Measurements from ENCODE around the gene RPL31.

RPL31 gene

DNA sequence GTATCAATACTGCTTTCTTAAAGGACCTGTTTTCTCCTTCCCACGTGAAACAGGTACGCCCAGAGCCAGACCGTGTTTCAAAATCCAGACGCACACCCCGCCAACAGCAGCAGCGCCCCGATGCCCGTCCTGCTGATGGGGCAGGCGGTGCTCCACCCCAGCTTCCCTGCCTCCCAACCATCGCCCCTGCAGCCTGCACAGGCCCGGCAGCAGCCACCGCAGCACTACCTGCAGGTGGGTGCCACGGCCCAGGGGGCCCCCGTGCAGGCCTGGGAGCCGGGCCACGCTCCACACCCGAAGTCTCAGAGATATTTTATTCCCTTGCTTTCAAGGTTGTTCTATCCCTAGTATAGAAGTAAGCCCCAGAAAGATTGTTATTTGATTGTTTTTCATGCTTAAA lies 8.8 kb upstream of the RPL31 start:
- DNase-seq (ENCODE audit: low read depth in 2 of 2), result no peak

GRCh38 chr2:100995309-100996075 lies 6.6 kb upstream of the RPL31 start:
- DNase-seq (ENCODE audit: low read depth in 2 of 2), result no peak

GRCh38 chr2:100997509-100998234 lies 4.4 kb upstream of the RPL31 start:
- DNase-seq (ENCODE audit: low read depth in 2 of 2), result no peak

DNA sequence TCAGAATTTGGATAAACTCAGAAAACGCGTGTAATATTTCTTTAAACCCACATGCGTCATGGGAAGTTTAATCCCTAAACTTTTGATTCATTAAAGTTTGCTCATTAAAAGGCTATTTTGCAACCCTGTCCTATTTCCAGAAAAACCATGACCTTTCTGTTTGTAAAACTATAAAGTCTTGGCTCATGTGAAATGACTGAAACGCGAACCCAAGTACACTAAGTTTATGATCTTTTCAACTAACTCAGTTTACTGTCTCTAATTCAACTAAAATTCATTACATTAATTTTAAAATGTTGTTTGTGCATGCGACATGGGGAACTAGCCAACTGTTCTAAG lies 3.9 kb upstream of the RPL31 start:
- no peak for DNase-seq (ENCODE audit: low read depth in 2 of 2)

DNA sequence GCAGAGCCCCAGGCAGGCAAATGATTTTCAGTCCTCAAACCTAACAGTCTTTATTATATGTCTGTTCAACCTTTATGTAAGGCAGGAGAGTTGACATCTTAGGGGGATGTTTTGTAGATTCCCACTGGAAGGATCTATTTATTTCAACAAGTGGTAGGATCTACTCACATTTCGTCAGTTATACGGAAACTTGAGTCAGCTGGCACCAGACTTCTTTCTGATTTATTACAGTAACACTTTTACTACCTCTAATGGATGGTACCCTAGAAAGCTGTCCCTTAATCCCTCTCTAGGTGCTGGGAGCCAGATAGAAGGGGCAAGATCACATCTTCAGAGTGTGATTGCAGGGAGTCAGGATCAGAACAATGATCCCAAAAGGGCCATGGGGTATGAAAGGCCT lies 2.1 kb upstream of the RPL31 start:
- no peak for DNase-seq (ENCODE audit: low read depth in 2 of 2)

GRCh38 chr2:101002562-101003277 lies 631 bp downstream of the RPL31 start:
- DNase-seq (ENCODE audit: low read depth in 2 of 2), result no peak

- no peak for DNase-seq (ENCODE audit: low read depth in 2 of 2)
Measured at GRCh38 chr2:101003278-101003775, 1.2 kb downstream of the RPL31 start.

GRCh38 chr2:101004620-101005325 lies 2.7 kb downstream of the RPL31 start:
- no peak for DNase-seq (ENCODE audit: low read depth in 2 of 2)

DNA sequence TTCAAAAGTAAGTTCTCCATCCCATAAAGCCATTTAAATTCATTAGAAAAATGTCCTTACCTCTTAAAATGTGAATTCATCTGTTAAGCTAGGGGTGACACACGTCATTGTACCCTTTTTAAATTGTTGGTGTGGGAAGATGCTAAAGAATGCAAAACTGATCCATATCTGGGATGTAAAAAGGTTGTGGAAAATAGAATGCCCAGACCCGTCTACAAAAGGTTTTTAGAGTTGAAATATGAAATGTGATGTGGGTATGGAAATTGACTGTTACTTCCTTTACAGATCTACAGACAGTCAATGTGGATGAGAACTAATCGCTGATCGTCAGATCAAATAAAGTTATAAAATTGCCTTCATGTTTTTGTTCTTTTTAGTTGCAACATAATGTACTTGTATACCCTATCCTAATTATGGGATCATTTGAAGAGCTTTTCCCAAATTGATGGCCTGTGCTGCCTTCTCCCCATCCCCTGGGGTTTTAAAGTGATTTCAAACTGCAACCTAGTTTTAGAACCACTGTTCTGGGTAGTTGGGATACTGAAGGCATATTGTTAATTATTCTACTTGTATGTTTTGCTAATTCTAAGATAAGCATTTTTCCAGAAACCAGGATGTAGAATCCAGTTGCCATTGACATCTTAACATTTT lies 4.1 kb downstream of the RPL31 start:
- no peak for DNase-seq (ENCODE audit: low read depth in 2 of 2)

DNA sequence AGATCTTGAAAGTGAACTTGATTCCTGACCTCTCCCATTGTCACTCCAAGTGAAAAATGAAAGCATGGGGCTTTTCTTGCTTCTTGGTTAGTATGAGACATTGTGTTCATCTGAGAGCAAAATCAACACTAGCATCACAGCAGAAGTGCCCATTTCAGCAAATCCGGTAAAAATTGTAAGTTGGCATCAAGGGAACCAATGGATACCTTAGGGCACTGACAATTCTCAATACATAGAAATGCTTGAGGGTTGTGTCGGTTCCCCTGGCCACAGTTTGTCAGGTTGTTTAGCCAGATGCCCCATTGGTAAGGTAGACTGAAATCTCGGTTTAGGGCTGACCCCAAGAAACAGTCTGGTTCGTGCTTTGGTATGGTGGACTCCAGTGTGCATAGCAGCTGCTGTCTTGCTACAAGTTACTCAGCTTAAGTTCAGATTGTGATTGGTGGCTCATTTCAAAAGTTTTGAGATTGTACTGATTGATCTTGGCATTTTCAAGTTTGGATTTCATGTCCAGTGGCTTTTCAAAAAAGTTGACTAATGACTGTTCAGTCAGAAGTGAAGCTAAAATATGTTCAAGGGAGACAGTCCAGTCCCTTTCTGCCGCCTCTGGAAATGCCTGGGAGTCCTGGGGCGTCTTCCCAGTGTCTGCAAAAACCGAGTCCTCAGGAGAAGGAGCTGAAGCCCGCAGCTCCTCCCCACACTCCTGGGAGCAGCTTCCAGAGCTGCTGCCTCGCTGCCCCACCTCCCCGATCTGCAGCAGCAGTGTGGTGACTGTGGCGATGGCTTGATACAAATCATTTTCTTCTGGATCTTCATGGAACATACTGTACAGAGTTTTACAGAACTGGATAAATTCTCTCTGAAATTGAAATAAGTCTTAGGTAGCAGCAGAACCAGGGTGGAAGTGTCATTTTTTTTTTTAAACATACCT lies 5.6 kb downstream of the RPL31 start:
- no peak for DNase-seq (ENCODE audit: low read depth in 2 of 2)

GRCh38 chr2:101011152-101011551 lies 9.1 kb downstream of the RPL31 start:
- no peak for DNase-seq (ENCODE audit: low read depth in 2 of 2)

GRCh38 chr2:101012054-101012705 lies 10.1 kb downstream of the RPL31 start:
- no peak for DNase-seq (ENCODE audit: low read depth in 2 of 2)

- DNase-seq (ENCODE audit: low read depth in 2 of 2), result no peak
Measured at GRCh38 chr2:101012706-101013181, 10.7 kb downstream of the RPL31 start.

- no peak for DNase-seq (ENCODE audit: low read depth in 2 of 2)
Measured at GRCh38 chr2:101014264-101014857, 12.3 kb downstream of the RPL31 start.

DNA sequence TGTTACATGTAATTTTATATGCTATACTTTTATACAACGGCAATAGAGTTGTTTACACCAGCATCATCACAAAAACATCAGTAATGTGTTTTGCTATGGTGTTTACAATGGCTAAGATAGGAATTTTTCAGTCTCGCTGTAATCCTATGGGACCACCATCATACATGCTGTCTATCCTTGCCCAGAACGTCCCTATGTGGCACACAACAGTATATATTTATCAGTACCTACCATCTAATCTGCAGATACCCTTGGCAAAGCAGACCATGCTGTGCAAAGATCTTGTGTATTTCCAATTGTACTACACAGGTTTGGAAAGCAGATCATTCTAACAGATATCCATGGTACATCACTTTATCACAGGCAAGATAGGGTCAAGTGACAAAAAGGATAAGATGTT lies 15.3 kb downstream of the RPL31 start:
- DNase-seq (ENCODE audit: low read depth in 2 of 2), result no peak

GRCh38 chr2:101018934-101019333 lies 16.8 kb downstream of the RPL31 start:
- DNase-seq (ENCODE audit: low read depth in 2 of 2), result no peak

- DNase-seq (ENCODE audit: low read depth in 2 of 2), result no peak
Measured at GRCh38 chr2:101022221-101022620, 20.1 kb downstream of the RPL31 start.

GRCh38 chr2:101023327-101024107 lies 21.4 kb downstream of the RPL31 start:
- no peak for DNase-seq (ENCODE audit: low read depth in 2 of 2)

- DNase-seq (ENCODE audit: low read depth in 2 of 2), result no peak
Measured at GRCh38 chr2:101025561-101025960, 23.5 kb downstream of the RPL31 start.
